Skin of body (tissue), 2 donors: Measurements from ENCODE around the gene SRXN1. TPM values are rescaled to one million over a fixed set of nuclear protein-coding genes. Genes with fewer than 3 reads are reported as not detected.

ENCODE experiments used
- DNase-seq: peaks from one replicate; lab custom pipeline; 2025; lab: John Stamatoyannopoulos, UW
- total RNA-seq: library from RNA; depleted of rRNA; stranded (reverse); fragments of >200 nt; gene quantifications from one replicate; pipeline ENCODE4 v1.2.3, GENCODE V29; 2014

SRXN1 gene
- total RNA-seq, 1 donor from 2014 or later, result 6.2 TPM

GRCh38 chr20:635893-636338 lies 17.1 kb downstream of the SRXN1 start:
- DNase-seq, result no peak

- no peak for DNase-seq
Observed at GRCh38 chr20:635028-635892, 17.7 kb downstream of the SRXN1 start.

- DNase-seq, result no peak
Observed at GRCh38 chr20:634148-634925, 18.7 kb downstream of the SRXN1 start.

DNA sequence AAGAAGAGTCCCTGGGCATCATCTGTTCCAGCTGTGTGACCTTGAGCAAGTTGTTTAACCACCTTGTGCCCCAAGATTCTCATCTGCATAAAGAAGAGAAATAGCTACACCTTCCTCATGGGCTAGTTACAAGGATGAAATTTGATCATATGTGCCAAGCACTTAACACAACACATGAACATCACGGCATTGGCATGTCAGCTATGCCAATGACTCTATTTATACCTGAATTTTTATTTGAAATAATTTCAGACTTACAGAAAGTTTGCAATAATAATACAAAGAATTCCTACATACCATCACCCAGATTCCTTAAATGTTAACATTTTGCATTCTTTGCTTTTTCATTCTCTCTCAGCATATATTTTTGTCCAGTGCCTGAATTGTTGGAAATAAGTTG lies 21.9 kb downstream of the SRXN1 start:
- no peak for DNase-seq

DNA sequence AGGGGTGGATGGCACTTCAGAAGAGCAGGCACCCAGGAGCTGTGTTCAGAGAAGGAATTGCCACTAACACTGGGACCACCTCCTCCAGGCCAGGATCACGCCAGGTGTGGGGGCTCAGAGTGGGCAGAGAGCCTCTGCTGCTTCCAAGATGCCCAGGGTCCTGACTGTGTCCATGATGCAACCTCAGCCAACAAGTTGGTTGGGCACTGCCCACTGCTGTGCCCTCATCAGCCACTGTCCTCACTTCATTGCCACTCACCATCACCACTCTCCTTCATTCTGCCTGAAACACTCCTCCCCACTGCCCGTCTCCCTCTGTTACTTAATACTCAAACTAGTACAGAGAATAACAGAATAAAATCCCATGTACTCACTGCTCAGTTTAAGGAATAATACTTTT lies 26.4 kb downstream of the SRXN1 start:
- DNase-seq, result no peak

- no peak for DNase-seq
Observed at GRCh38 chr20:625360-625932, 27.6 kb downstream of the SRXN1 start.

DNA sequence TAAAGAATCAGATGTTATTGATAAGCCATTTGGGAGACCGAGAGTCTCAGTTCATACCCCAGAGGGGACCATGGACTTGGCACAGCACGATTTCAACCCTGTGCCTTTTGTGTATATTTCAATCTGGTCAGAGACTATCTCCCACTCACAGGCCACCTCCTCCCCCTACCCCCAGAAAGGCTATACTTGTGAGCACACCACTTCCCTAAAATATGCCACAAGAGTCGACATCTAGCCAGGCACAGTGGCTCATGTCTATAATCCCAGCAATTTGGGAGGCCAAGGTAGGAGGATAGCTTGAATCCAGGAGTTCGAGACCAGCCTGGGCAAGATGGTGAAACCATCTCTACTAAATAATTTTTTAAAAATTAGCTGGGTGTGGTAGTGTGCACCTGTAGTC lies 29.3 kb downstream of the SRXN1 start:
- DNase-seq, result no peak

DNA sequence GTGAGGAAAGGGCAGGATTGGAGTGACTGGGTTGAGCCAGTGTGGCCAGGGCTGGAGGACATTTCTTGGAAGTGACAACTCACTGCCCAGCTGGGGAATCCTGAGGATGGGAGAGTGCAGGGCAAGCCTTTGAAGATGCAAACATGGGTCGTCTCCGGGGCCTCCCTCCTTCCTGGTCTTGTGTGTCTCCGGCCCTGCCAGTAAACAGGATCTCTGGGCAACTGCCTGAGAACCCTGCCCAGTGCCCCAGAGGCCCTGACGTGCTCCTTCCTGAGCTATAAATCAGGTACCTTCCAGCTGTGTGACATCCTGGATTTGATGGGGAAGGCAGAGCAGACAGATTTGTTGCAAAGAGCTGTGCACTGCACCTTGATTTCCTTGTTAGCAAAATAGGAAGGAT lies 30.0 kb downstream of the SRXN1 start:
- no peak for DNase-seq

GRCh38 chr20:622161-622560 lies 30.8 kb downstream of the SRXN1 start:
- DNase-seq, result no peak

DNA sequence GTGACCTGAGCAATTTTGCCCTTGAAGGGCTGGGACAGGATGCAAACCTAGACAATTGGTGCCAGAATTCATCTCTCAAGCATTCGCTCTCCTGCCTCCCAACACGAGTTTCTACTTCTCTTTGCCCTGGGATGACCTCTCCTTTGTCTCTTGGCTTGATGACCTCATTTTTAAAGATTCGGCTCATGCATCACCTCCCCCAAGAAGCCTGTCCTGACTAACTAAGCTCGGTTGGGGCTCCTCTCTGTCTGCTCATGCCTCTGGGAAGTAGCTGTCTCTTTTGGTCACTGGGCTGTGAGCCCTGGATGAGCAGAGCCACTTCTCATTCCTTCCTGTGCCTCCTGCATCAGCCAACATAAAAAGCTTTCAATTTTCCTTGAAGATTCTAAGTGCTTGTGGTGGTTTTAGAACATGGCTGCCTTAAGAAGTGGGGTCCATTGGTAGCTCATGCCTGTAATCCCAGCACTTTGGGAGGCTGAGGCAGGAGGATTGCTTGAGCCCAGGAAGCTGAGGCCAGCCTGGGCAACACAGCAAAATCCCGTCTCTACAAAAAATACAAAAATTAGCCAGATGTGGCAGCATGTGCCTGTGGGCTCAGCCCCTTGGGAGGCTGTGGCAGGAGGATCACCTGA lies 31.8 kb downstream of the SRXN1 start:
- no peak for DNase-seq

DNA sequence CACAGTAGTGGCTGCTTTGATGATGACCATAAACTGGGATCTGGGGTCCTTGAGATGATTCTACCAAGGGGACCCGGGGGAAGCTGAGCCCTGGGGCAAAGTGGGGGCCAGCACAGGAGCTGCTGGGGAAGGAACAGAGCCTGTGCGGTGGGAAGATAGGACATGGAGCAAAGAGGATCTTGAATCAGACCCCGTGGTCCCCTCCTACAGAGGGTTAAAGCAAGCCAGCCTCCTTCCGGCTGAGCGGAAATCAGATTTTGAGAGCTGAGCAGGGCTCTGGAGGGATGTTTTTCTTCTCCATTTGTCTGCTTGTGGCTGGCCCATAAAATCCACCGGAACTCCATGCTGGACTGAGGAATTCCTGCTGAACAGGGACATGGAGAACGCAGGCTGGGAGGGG lies 32.8 kb downstream of the SRXN1 start:
- no peak for DNase-seq

GRCh38 chr20:618980-619379 lies 34.0 kb downstream of the SRXN1 start:
- no peak for DNase-seq

- no peak for DNase-seq
Observed at GRCh38 chr20:617934-618690, 34.9 kb downstream of the SRXN1 start.

- DNase-seq, result no peak
Observed at GRCh38 chr20:615514-615913, 37.5 kb downstream of the SRXN1 start.

DNA sequence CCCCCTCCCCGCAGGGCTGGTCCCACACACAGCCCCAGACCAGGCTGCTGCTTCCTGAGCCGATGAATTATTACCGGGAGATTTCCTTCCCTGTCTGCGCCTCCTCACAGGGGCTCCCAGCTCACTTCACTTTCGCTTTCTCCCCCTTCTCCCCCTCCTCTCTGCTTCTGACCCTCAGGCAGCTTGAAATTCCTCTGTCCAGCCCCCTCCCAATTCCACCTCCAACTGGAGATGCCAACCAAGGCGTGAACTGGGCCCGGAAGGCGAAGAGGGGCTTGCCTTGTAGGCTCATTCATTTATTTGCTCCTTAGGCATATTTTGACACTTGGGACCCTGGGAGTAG lies 41.2 kb downstream of the SRXN1 start:
- no peak for DNase-seq

DNA sequence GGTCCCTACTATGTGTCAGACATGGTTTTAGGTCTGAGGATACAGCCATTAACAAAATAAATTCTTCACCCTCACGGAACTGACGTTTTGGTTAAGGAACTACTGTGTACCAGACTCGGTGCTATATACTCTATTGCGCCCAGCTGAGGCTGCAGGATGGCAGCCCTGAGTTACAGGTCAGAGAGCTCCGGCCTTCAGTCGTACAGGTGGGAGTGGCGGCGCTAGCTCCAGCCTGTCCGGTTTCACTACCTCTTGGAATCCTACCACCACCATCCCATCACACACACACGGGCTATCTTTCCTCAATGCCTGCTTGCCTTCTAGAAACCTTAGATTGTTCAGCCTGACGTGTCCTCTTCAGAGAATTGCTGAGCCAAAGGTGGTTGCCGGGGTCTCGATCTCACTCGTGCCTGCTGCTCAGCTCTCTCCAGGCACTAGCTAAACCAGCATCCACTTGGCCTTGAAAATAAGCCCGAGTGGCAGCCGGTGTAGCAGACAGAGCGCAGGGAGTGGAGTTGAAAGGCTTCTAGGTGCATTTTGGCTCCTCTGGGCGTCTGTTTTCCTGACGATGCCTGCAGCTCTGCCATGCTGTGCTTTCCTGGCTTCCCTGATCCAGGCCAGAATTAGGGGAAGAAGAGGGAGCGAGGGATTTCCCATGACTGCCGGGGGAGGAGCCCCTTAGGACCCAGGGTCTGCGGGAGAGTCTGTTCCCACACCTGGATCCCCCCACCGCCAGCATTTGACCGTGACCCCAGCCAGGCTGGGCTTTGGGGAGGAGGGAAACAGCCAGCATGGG lies 41.8 kb downstream of the SRXN1 start:
- DNase-seq, result no peak

DNA sequence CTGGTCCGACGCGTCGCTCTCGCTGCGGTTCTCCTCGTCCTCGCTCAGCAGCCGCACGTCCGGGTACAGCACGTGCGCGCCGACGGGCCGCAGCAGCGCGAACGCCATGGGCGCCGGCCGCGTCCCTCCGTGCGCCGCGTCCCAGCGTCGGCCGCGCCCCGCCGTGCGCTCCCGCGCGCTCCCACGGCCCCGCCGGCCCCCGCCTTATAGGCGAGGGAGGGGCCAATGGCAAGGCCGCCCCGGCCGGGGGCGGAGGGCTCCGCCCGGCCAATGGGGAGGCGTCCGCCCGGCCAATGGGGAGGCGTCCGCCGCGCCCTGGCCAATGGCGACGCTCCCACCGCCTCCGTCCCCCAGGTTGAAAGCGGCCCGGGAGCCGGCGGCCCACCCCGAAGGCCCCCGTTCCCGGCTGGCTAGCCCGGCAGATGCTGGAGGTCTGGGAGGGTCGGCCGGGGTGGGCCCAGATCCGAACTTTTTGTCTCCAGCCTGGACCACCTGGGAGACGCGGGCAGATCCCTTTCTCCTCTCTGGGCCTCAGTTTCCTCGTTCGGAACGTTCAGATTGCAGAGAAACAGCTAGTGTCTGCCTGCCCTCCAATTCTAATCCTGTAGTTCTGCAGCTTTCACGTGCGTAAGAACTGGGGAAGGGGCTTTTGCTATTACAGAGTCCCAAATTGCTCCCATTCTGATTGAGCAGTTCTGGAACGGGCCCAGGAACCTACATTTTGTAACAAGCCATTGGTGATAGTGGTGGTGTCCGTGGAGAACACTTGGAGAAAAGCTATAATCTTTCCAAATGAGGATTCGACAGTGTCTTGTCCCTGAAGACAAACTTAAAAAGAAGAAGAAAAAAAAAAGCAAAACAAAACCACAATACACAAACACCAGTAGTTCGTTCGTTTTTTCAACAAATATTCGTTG lies 42.6 kb downstream of the SRXN1 start, which contains the start of gene TCF15:
TSS of gene TCF15 (minus strand) at position 180 of the 917 bp plus-strand sequence. CDS start at position 108, 72 bp downstream.
- DNase-seq, result no peak

DNA sequence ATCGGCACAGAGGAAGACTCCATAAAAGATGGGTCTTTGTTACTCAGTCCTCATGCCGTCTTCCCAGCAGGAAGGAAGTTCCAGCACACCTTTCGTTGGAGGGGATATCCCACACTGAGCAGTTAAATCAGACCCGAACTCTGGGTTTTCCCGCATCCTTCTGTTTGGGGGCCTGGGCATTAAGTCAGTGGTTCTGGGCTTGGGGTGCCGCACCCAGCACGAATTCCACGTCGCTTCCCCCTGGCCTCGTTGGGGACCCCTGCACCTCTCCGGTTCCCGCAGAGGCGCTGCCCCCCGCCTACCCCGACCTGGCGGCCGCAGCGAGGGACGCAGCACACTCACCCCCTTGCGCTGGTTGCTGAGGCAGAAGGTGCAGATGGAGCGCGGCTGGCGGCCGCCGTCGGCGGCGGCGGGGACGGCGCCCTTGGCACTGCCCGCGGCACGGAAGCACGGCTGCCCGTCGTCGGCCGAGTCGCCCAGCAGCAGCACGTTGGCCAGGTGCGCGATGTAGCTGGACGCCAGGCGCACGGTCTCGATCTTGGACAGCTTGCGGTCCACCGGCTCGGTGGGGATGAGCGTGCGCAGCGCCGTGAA lies 43.5 kb downstream of the SRXN1 start:
- no peak for DNase-seq

DNA sequence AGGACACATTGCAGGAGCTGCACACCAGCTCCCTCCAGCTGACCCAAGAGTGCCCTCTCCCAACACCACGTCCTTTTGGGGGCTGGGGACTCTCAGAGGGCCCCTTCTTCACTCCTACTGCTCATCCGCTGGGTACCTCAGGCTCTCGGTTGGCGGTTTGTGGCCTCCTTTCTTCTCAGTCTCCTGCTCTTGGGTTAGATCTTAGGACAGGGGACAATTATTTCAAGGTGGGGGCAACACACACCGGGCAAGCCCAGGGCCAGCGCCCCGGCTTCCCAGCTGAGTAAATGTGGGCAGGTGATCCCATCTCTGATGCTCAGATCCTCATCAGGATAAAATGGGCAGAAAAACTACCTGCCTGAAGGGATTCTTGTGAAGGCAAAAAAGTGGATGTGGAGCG lies 44.0 kb downstream of the SRXN1 start:
- DNase-seq, result no peak
